GM21717 (cell line): Measurements from ENCODE around the gene SGO1.

Experiments
- ATAC-seq: cut with Tn5 transposase; IDR thresholded peaks from one replicate; pipeline ENCODE4 v1.9.1; 2021; ENCODE audit warnings: mild to moderate bottlenecking, moderate library complexity; ENCODE audit not compliant: unreplicated experiment

SGO1 gene

DNA sequence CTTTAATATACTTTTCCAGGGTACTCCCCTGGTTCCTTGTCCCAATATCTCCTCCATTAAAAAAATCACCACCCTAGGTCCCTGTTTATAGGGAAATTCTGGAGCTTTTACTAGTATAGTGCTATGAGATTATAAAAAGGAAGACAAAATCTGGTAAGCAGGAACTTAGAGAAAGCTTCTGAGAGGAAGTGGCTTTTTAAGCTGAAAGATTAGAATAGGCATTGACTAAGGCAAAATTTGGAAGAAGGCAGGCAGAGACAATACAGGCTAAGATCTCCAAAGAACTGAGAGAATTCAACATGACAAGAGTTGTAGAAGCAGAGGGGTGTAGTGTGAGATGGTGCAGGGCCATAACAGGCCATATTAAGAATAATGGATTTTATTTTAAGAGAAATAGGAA, 25.8 kb downstream of the SGO1 start:
- ATAC-seq = no peak

DNA sequence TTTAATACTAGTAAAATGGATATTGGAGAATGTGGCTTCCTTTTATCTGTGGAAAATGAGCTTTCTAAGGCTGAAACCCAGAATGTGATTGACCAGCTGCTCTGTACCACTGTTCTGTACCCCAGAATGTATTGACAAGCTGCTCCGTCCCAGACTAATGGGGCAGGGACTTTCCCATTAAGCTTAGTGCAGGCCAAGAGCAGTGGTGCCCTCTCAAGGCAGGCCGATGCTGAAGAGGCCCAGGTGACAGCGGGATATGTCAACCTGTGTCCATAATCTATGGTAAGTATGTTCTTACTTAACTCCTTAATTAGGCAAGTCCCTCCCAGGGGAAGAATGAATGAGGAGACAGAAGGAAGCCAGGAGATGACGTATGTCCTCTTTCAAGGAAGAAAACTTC, 31.1 kb downstream of the SGO1 start:
- no peak for ATAC-seq

DNA sequence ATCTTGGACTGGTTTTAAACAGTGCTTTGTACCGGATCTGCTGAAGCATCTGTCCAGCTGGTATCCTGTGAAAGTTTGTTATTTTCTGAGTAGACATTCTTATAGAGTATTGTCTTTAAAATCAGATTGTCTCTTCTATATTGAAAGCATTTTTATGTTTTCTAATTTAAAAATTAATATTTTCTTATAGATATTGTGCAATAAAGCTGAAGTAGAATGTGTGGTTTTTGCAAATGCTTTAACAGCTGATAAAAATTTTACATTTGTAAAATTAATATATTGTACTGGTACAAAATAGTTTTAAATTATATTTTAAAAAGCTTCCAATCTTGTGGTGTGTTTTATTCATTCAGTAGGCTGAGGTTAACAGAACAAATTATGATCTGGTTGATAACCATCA, 31.9 kb downstream of the SGO1 start:
- ATAC-seq = no peak

DNA sequence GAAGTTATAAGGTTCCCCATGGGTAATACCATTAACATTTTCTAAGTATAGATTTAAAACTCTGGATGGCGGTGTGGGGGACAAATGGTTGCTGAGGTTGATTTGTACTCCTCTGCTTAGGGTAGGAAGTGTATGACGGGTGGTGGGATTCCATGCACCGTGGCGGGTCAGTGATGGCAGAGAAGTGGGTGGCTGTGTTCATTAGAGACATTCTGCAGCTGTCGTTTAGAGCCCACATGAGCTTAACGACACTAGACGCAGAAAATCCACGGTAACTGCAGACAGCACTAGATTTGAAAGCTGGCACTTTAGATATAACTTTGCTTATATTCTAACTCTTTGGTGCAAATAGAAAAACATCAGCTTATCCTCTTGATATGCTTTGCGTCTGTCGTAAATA, 37.5 kb downstream of the SGO1 start:
- ATAC-seq = no peak

DNA sequence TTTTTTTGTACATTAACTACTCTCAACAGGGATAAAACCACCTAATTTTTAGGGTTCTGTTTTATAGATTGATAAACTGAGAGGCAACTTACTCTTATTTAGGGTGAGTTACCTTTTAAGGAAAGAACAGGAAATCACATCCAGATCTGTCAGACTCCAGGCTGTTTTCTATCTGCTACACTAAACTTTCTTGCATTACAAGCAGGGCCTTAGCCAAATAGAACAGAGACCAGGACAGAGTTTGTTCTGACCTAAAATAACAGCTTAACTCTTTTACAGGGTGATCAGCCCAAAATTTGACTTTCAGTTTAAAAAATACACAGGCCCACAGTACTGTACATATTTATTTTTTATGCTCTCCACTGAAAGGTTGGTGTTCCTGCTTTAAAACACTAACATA, 38.6 kb downstream of the SGO1 start:
- ATAC-seq = no peak

DNA sequence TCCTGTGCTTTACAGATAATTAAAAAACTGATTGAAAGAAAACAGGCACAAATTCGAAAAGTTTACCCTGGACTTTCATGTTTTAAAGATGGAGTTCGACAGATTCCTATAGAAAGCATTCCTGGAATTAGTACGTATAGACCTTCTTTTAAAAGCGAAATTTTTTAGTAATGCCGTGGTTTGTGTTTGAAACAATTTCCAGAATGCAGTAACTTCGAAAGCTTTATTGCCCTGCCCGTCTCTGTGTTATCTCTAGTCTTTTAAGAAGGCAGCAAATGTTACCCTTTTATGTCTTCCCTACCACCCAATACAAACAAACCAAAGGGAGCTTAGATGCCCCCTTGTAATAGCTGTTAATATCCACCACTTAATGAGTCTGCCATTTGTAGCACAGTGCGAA, 39.7 kb downstream of the SGO1 start:
- ATAC-seq = no peak

DNA sequence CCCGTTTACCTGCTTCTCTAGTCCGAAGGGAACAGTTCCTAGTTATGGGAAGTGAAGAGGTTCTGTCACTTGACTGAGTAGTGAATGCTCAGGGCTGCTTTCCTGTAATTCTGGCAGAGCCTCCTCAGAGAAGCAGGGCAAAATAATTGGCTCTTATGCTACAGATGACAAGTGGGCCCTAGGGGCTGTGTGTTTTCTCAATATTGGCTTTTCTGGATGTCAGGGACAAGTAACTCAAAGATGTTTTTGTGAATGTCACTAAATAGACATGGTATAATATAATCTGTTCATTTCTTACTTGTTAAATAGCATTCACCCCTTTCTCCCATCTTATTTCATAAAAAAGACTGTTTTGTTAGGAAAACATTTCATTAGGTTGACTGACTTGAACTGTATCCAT, 40.1 kb downstream of the SGO1 start:
- no peak for ATAC-seq

DNA sequence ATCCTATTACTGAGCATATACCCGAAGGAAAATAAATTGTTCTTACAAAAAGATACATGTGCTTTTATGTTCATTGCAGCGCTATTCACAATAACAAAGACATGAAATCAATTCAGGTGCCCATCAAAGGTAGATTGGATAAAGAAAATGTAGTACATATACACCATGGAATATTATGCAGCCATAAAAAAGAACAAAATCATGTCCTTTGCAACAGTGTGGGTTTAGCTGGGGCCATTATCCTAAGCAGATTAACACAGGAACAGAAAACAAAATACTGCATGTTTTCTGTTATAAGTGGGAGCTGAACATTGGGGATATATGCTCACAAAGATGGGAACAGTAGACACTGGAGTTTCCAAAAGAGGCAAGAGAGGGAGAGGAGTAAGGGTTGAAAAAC, 42.5 kb downstream of the SGO1 start:
- no peak for ATAC-seq

DNA sequence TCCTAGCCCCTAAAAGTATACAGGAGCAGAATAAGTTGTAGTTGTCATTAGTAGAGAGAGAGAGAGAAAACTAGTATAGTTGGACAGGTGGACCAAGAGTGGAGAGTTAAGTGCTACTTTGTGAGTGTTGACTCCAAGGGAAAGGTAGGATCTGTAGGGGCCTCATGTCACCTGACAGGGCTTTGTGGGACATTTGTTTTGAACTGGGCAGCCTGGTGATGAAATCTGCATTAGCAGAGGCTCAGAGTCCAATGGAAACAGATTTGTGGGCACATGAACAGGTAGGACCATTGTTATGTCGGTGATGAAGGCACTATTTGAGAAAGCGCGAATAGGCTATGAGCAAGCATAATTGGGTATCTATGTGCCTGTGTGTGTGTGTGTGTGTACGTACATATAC, 43.5 kb downstream of the SGO1 start:
- no peak for ATAC-seq

DNA sequence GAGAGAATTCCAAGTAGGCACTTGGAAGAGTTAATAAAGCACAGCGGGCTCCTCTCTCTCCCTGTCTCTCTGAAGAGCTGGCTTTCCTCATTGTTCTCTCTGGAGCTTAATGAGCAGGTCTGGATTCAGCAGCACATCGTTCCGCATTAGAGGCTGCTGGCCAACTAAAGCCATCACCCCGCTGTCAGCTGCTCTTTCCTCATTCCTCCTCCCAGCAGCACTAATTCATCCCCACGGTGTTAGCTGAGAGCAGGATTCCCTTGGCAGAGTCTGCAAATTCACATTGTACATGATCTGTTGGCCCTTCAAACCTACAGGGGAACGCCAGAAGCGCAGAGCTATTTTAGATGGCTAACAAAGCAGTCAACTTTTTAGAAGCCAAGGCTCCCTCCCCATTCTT, 44.2 kb downstream of the SGO1 start:
- ATAC-seq = no peak

DNA sequence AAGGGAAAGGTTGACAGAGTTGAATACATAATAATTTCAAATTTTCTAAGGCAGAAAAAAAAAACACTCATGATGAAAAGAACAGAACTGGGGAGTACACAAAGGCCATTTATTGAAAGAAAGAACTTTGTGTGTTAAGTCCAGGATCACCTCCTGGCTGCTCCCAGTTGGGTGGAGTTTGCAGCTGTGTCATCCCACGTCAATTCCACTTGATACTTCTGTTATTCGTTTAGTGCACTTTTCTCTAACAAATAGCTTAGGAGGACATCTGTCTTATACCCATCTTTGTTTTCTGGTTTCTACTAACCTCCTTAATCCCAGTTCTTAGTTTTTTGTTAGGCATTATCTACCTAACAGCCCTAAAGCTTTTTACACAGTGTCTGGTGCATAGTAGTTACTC, 44.7 kb downstream of the SGO1 start:
- no peak for ATAC-seq

DNA sequence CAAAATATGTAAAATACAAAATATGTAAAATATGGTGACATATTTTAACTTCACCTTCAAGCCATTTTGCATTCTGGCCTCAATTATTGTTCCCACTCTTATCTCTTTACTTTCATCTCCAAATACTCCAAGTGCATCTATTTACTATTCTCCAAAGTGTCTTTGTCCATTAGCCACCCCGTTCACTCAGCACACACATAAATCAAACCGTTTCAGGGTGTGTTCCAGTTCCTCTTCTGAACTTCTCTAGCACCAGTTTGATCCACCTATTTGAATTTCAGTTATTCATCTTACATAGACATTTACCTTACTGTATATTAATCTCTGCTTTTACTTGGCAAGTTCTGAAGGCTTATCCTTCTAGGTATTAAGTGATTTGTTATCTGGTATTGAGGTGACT, 45.1 kb downstream of the SGO1 start:
- no peak for ATAC-seq

DNA sequence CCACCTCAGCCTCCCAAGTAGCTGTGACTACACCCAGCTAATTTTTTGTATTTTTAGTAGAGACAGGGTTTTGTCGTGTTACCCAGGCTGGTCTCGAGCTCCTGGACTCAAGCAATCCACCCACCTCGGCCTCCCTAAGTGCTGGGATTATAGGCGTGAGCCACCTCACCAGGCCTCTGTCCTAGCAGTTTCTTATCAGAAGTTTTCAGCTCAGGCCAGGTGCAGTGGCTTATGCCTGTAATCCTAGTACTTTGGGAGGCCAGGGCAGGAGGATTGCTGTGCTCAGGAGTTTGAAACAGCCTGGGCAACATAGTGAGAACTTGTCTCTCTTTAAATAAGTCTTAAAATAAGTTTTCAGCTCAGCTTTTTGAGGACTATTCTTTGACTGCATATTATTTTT, 48.4 kb downstream of the SGO1 start:
- no peak for ATAC-seq

DNA sequence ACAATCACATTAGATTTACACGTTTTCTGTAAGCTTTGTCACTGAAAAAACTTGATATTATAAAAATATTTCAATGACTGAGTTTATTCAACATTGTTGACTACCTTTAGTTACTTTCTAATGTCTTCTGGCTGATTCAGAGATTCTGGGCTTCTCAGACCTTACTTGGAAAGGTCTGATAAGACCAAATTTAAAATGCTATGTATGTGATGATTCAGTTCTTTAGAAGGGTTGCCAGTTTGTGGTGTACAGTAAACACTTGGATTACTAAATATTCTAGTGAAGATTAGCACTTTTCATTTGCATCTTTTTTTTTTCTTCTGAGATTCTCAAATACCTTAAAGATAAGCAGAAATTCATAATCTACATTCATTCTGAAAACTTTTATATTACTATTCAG, 49.8 kb downstream of the SGO1 start:
- no peak for ATAC-seq

DNA sequence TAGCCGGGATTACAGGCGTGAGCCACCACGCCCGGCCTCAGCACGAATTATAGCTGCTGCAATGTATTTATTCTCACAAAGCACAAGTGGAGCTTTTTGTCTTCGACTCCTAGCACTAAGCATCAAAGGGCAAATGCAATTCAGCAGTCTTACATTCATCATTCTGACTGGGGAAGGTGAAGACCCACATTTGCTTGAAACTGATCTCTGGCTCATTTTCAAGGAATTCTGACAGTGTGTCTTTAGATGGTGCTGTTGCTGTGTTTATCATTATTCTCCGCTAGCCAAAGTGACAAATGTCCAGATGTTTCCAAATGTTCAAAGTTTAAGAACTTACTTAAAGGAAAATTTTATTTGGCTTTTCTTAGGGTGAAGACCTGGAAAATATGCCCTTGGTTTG, 55.9 kb downstream of the SGO1 start:
- no peak for ATAC-seq

DNA sequence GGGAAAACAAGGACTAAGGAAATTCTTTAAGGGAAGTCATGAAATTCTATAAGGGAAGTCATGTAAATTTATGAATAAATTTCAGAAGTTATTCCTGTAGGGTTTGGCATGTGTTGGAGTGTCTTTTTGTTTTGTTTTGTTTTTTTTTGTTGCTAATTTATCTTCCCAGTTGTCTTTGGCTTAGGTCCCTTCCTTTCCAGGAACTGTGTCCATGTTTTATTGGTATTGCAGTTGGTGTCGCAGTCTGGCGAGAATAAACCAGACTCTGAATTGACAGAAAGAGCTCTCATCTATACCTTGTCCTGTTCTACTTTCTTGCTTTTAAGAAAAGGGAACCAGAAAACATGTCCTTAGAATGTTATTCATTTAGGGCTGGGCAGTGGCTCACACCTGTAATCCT, 57.6 kb downstream of the SGO1 start:
- ATAC-seq = no peak

DNA sequence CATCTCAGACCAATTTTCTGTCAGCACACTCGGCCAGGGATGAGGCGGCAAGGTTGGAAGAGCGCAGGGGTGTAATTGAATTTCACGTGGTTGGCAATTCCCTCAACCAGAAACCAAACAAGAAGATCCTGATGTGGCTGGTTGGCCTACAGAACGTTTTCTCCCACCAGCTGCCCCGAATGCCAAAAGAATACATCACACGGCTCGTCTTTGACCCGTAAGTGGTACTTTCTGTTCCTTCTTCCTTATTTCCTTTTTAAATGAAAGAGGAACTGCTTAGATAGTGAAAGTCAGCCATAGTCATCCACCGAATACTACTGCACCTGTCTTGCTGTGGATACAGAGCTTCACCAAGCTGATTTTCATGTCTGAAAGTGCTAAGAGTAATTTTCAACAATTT, 60.1 kb downstream of the SGO1 start:
- peak; percentile 100 for ATAC-seq

DNA sequence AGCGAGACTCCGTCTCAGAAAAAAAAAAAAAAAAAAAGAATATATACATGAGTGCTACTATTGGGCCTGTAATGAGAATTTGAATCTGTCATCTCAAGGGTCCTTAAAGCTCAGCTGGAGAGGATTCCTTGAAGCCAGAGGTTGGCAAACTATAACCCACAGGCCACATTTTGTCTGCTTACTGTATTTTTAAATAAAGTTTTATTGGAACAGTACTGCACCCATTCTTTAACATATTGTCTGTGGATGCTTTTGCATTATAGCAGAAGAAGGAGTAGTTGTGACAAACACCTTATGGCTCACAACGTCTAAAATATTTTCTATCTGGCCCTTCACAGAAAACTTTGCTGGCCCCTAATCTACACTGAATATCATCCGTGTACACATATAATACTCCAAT, 60.7 kb downstream of the SGO1 start:
- no peak for ATAC-seq

DNA sequence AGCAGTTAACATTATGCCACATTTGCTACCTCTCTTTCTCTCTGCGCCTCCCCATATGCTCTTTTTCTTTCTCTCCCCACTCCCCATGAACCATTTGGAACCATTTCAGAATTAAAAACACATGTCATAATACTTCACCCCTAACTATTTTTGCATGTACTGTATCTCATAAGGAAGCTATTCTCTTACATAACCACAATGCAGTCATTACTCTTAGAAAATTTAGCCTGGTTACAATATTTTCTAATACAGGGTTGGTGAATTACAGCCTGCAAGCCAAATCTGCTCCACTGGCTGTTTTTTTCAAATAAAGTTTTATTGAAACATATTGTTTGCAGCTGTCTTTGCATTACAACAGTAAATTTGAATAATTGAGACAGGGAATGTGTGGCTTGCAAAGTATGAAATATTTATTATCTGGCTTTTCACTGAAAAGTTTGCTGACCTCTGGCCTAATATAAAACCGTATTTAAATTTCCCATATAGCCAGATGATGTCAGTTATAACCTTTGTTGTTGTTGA, 62.8 kb downstream of the SGO1 start:
- ATAC-seq = no peak

DNA sequence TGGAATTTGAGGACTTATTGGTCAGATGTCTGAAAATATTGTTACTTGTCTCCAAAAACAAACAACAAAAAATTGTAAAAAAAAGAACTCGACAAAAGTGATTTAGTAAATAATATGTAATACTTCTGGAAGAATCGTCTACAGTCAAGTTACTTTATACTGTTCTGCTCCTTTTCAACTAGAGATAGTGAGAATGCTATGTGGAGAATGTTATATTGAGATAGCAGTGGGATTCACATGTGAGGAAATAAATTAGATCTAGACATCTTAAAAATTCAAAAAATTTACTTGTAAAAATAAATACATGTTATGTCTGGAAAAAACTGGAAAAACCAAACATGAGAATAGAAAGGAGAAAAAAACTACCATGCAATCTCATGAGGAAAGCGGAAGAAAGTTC, 64.9 kb downstream of the SGO1 start:
- ATAC-seq = no peak
